ENCODE data around the gene ZHX3. TPM values are rescaled to one million over a fixed set of nuclear protein-coding genes. Genes with fewer than 3 reads are reported as not detected.

Gene ZHX3
- total and polyA plus RNA-seq, 9 of the 15 experiments (the other 6 are each of a cell fraction or from before 2014, with no cell fraction given) = 0.80 to 14.6 (median 4.9) TPM

DNA sequence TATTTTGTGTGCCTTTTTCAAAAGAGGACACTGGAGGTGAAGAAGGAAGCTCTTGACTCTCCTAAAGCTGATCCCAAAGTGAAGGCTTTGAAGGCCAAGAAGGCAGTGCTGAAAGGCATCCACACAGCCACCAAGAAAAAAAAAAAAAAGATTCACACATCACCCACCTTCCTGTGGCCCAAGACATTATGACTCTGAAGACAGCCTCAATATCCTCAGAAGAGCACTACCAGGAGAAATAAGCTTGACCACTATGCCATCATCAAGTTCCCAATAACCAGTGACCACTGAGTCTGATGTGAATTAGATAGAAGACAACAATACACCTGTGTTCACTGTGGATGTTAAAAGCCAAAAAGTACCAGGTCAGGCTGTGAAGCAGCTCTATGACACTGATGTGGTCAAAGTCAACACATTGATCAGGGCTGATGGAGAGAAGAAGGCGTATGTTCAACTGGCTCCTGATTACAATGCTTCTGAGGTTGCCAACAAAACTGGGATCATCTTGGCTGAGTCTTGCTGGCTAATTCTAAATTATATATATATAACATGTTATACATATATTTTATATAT lies 120.8 kb downstream of the ZHX3 start:
- Histone ChIP-seq H3K4me1 (replicated peaks in 1 of 2; ENCODE audit: control insufficient read depth in 2 of 2, insufficient read depth in 2 of 2, low read length in 2 of 2) (no peaks in the 10 kb centered on the region), H2AFZ (ENCODE audit: low read depth, low read length) (no peak overlapping the region), H3K4me2 (ENCODE audit: insufficient read depth, low read length) (no peak overlapping the region), H3K4me3 (no peak overlapping the region), H3K27me3 (ENCODE audit: control insufficient read depth in 2 of 2, insufficient read depth in 2 of 2, low read length in 2 of 2) (no peaks in the 10 kb centered on the region), H3K36me3 (ENCODE audit: control insufficient read depth, insufficient read depth, low read length) (no peaks in the 10 kb centered on the region), H3K27ac (ENCODE audit: extremely low read depth, low read depth, low read length) (no peak overlapping the region), H4K20me1 (replicated peaks; ENCODE audit: control insufficient read depth, insufficient read depth, low read length) (no peaks in the 10 kb centered on the region), H3K79me2 (ENCODE audit: control insufficient read depth, insufficient read depth, low read length) (no peaks in the 10 kb centered on the region), H3K9me3 (replicated peaks; ENCODE audit: control insufficient read depth, insufficient read depth, low read depth, low read length) (peaks cover 4% of the 10 kb centered on the region; the same call in 1 of the 2 replicates), H3K9ac (ENCODE audit: insufficient read depth in 1 of 2, low read depth in 2 of 2, low read length in 2 of 2) (no peak overlapping the region), H3K9me1 (ENCODE audit: control insufficient read depth, insufficient read depth, low read length) (no peaks in the 10 kb centered on the region)
- TF ChIP-seq CREM (IDR thresholded peaks at IDR 0.05; ENCODE audit: low read depth) (no peak), MXI1 (IDR thresholded peaks at IDR 0.05; ENCODE audit: low read depth, low read length) (no peak), SMARCE1 (IDR thresholded peaks at IDR 0.05) (no peak), CTBP1 (IDR thresholded peaks at IDR 0.05; ENCODE audit: borderline replicate concordance) (no peak), NFRKB (IDR thresholded peaks at IDR 0.05; ENCODE audit: low read depth) (no peak), CHD2 (IDR thresholded peaks at IDR 0.05; ENCODE audit: low read depth, low read length) (no peak)
- DNase-seq (ENCODE audit: extremely low read depth in 1 of 4, low spot score in 3 of 4) (no peak), FAIRE-seq (no peak), ATAC-seq (no peak)
- ChIA-PET POLR2A (no interaction called here), CTCF (ENCODE audit: low intra/inter-chr PET ratio) (no interaction called here)
- 80% methylated on average over 1 of the region's 1 CpG for WGBS (ENCODE audit: insufficient coverage, low coverage, missing lambda C conversion rate)
- BruUV-seq (replicated peaks) = no TSS peak
- in situ Hi-C loops (cut with MboI) = no loop called here
- intact Hi-C loops (cut with micrococcal nuclease) = no loop called here

DNA sequence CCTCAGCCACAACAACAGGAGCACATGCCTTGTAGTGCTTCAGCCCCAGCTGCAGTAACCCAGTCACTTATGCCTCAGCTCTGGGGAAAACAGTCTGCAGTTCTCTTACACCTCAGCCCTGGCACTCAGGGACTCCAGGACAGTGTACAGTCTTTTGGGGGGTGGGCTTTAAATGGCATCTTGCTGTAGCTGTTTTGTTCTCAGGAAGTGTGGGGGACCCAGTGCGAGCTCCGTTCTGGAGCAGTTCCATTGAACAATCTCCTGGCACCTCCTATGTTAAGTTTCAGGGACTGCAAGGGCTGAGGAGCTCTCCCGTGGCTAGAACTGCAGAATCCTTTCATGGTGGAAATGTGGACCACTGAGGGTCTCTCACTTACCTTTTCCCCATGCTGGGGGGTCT lies 125.0 kb downstream of the ZHX3 start:
- no peak overlapping the region for H3K4me2 ChIP-seq (ENCODE audit: insufficient read depth, low read length)
- no TSS peak for BruUV-seq (replicated peaks)
- no peak overlapping the region for H3K9ac ChIP-seq (ENCODE audit: insufficient read depth in 1 of 2, low read depth in 2 of 2, low read length in 2 of 2)
- no peaks in the 10 kb centered on the region for H3K36me3 ChIP-seq (ENCODE audit: control insufficient read depth, insufficient read depth, low read length)
- ChIA-PET POLR2A (no interaction called here), CTCF (ENCODE audit: low intra/inter-chr PET ratio) (interaction anchor here (0.6 kb wide), 1 partner anchor 720 kb away, joined by 4 read pairs; no protein-coding TSS in a partner anchor)
- H3K9me3 ChIP-seq (replicated peaks; ENCODE audit: control insufficient read depth, insufficient read depth, low read depth, low read length) = peaks cover 9% of the 10 kb centered on the region; the same call in 1 of the 2 replicates
- DNase-seq (ENCODE audit: extremely low read depth in 1 of 4, low spot score in 3 of 4) (no peak), FAIRE-seq (no peak), ATAC-seq (no peak)
- intact Hi-C loops (cut with micrococcal nuclease) = loop anchor here (1.0 kb wide), 1 partner anchor 41 kb away; no protein-coding TSS in a partner anchor
- WGBS (ENCODE audit: insufficient coverage, low coverage, missing lambda C conversion rate) = 75% methylated on average over 3 of the region's 3 CpGs
- H3K4me3 ChIP-seq = no peak overlapping the region
- no peak overlapping the region for H2AFZ ChIP-seq (ENCODE audit: low read depth, low read length)
- in situ Hi-C loops (cut with MboI) = no loop called here
- no peaks in the 10 kb centered on the region for H3K9me1 ChIP-seq (ENCODE audit: control insufficient read depth, insufficient read depth, low read length)
- no peaks in the 10 kb centered on the region for H4K20me1 ChIP-seq (replicated peaks; ENCODE audit: control insufficient read depth, insufficient read depth, low read length)
- no peaks in the 10 kb centered on the region for H3K27me3 ChIP-seq (ENCODE audit: control insufficient read depth in 2 of 2, insufficient read depth in 2 of 2, low read length in 2 of 2)
- no peaks in the 10 kb centered on the region for H3K4me1 ChIP-seq (replicated peaks in 1 of 2; ENCODE audit: control insufficient read depth in 2 of 2, insufficient read depth in 2 of 2, low read length in 2 of 2)
- H3K27ac ChIP-seq (ENCODE audit: extremely low read depth, low read depth, low read length) = no peak overlapping the region; the same call in 2 of the 3 replicates
- H3K79me2 ChIP-seq (ENCODE audit: control insufficient read depth, insufficient read depth, low read length) = no peaks in the 10 kb centered on the region
- no peak for TF ChIP-seq RREB1 (CRISPR knock-in tag; IDR thresholded peaks at IDR 0.05)
- no peak for TF ChIP-seq WHSC1 (IDR thresholded peaks at IDR 0.05; ENCODE audit: low read length)
- no peak for TF ChIP-seq CEBPG (CRISPR knock-in tag; IDR thresholded peaks at IDR 0.05)
- no peak for TF ChIP-seq CEBPG (tag; conservative IDR thresholded peaks at IDR 0.05 in 1 of 2, IDR thresholded peaks at IDR 0.05 in 1 of 2)
